ENCODE results near the gene DHRS7B.

DHRS7B gene

GRCh38 chr17:21170809-21171208 is 44.0 kb downstream of the DHRS7B start:
- DNase-seq (ENCODE audit: low spot score), result no peak
- no peak for TF ChIP-seq CTCF (conservative IDR thresholded peaks at IDR 0.05; ENCODE audit: low read depth)
- H3K27ac ChIP-seq, result no peak overlapping the region
- ChIA-PET CTCF (interaction anchor here (1.0 kb wide), 1 partner anchor 24 kb away, joined by 3 read pairs; no protein-coding TSS in a partner anchor), POLR2A (ENCODE audit: low non-redundant PET) (no interaction called here)

- H3K27ac ChIP-seq, result no peak overlapping the region
- ChIA-PET POLR2A (ENCODE audit: low non-redundant PET) (no interaction called here), CTCF (interaction anchor here (1.0 kb wide), 1 partner anchor 24 kb away, joined by 3 read pairs; no protein-coding TSS in a partner anchor)
- TF ChIP-seq CTCF (conservative IDR thresholded peaks at IDR 0.05; ENCODE audit: low read depth), result no peak
- DNase-seq (ENCODE audit: low spot score), result no peak
These were observed 44.7 kb downstream of the DHRS7B start for GRCh38 chr17:21171309-21171922.

GRCh38 chr17:21171970-21172510 is 45.3 kb downstream of the DHRS7B start:
- H3K27ac ChIP-seq, result no peak overlapping the region
- no peak for TF ChIP-seq CTCF (conservative IDR thresholded peaks at IDR 0.05; ENCODE audit: low read depth)
- no peak for DNase-seq (ENCODE audit: low spot score)
- ChIA-PET POLR2A (ENCODE audit: low non-redundant PET) (no interaction called here), CTCF (no interaction called here)

- no peak for DNase-seq (ENCODE audit: low spot score)
- ChIA-PET CTCF (interaction anchor here (0.6 kb wide), 1 partner anchor 20 kb away, joined by 7 read pairs; no protein-coding TSS in a partner anchor), POLR2A (ENCODE audit: low non-redundant PET) (no interaction called here)
- no peak overlapping the region for H3K27ac ChIP-seq
- TF ChIP-seq CTCF (conservative IDR thresholded peaks at IDR 0.05; ENCODE audit: low read depth), result no peak
These were observed 46.1 kb downstream of the DHRS7B start for GRCh38 chr17:21172846-21173245.

GRCh38 chr17:21173543-21173942 is 46.8 kb downstream of the DHRS7B start:
- POLR2A ChIA-PET (ENCODE audit: low non-redundant PET), result no interaction called here
- CTCF ChIA-PET, result interaction anchor here (0.5 to 0.6 kb wide), 2 partner anchors 21 to 174 kb away, joined by 3 to 7 read pairs; no protein-coding TSS in a partner anchor
- no peak for TF ChIP-seq CTCF (conservative IDR thresholded peaks at IDR 0.05; ENCODE audit: low read depth)
- DNase-seq (ENCODE audit: low spot score), result no peak
- no peak overlapping the region for H3K27ac ChIP-seq

- CTCF ChIA-PET, result interaction anchor here (0.5 to 0.6 kb wide), 2 partner anchors 94 to 174 kb away, joined by 3 read pairs; no protein-coding TSS in a partner anchor
- no peak for DNase-seq (ENCODE audit: low spot score)
- no peak for TF ChIP-seq CTCF (conservative IDR thresholded peaks at IDR 0.05; ENCODE audit: low read depth)
- POLR2A ChIA-PET (ENCODE audit: low non-redundant PET), result no interaction called here
- no peak overlapping the region for H3K27ac ChIP-seq
These were observed 47.4 kb downstream of the DHRS7B start for GRCh38 chr17:21174186-21174585.
